Activated B cell treated with CpG ODN at 0.5 μM for 24 hours (primary cell): ENCODE measurements around the gene NUP98. TPM values are rescaled to one million over a fixed set of nuclear protein-coding genes. Genes with fewer than 3 reads are reported as not detected.

Experiments used
- ATAC-seq: fragments of 200-7000 bp; cut with Tn5 transposase; one replicate; pipeline ENCODE4 v1.10.0; 2021; ENCODE audit warnings: low read depth, mild to moderate bottlenecking, moderate library complexity
- CTCF ChIA-PET: fragments of 350-600 bp; sonication (Branson Sonifier 250); formaldehyde crosslinking; loops from one replicate; lab custom pipeline; 2021; ENCODE audit warnings: antibody characterized with exemption; lab: Charles Lee
- POLR2A ChIA-PET: fragments of 350-600 bp; sonication (Branson Sonifier 250); formaldehyde crosslinking; loops from one replicate; lab custom pipeline; 2021; ENCODE audit warnings: antibody characterized with exemption; lab: Charles Lee
- DNase-seq: peaks from one replicate; pipeline ENCODE4 v3.0.0; 2022
- H3K27ac Mint-ChIP-seq: one replicate; pipeline ENCODE4 v1.8.0; 2020; ENCODE audit warnings: mixed read lengths
- H3K27me3 Mint-ChIP-seq: one replicate; pipeline ENCODE4 v1.8.0; 2021; ENCODE audit warnings: mixed read lengths
- H3K36me3 Mint-ChIP-seq: one replicate; pipeline ENCODE4 v1.8.0; 2021; ENCODE audit warnings: low read depth, mixed read lengths
- H3K4me1 Mint-ChIP-seq: one replicate; pipeline ENCODE4 v1.8.0; 2021; ENCODE audit warnings: mixed read lengths
- H3K4me3 Mint-ChIP-seq: one replicate; pipeline ENCODE4 v1.8.0; 2020; ENCODE audit warnings: mild to moderate bottlenecking, mixed read lengths
- H3K9me3 Mint-ChIP-seq: one replicate; pipeline ENCODE4 v1.8.0; 2020; ENCODE audit warnings: mixed read lengths
- intact Hi-C: fragments of 100-400 bp; cut with micrococcal nuclease; formaldehyde crosslinking; loops from one replicate; pipeline ENCODE4 v1.15.1; 2024
- total RNA-seq: library from RNA; stranded (reverse); gene quantifications from 2 replicates; pipeline ENCODE4 v1.2.3, GENCODE V29; 2022
- TF ChIP-seq, protein P1 (sequence below): fragments of 200-600 bp; IDR thresholded peaks from one replicate; pipeline ENCODE4 v1.8.0; 2022; ENCODE audit warnings: antibody characterized with exemption, mild to moderate bottlenecking

Gene NUP98
- total RNA-seq, 1 donor from 2014 or later = 117 TPM

DNA sequence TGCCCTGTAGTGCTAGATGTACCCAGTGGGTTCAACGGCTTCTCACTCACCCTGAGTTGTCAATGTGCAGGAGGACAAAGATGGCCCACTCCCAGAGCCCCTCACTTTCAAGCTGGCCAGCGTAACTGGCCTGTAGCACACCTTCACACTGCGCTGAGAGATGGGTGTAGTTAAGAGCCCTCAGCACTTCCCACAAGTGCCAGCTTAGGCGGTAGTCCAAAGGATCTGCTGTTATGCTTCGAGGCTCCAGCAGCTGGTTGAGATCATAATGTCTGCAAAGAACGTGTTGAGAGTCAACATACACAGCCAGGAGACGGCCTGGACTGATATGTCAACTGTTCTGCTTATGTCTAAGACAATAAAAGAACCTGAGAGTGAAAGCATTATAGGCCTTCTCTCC is 111.4 kb downstream of the NUP98 start:
- H3K36me3 Mint-ChIP-seq = peaks cover 79% of the 10 kb centered on the region
- CTCF ChIA-PET = no interaction called here

DNA sequence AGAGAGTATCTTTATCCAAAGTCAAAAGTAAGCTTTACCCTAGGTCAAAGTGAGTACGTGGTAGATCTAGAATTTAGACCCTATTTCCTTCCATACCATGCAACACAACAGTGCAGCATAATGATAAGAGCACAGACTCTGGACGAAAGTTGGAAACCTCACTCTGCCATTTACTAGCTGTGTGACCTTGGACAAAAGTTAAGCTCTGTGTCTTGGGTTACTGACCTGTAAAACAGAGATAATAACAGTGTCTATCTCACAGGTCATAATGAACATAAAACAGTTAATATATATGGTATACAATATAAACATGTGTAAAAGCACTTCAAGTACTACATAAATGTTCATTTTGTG is 112.6 kb downstream of the NUP98 start:
- TF ChIP-seq, protein P1, sequence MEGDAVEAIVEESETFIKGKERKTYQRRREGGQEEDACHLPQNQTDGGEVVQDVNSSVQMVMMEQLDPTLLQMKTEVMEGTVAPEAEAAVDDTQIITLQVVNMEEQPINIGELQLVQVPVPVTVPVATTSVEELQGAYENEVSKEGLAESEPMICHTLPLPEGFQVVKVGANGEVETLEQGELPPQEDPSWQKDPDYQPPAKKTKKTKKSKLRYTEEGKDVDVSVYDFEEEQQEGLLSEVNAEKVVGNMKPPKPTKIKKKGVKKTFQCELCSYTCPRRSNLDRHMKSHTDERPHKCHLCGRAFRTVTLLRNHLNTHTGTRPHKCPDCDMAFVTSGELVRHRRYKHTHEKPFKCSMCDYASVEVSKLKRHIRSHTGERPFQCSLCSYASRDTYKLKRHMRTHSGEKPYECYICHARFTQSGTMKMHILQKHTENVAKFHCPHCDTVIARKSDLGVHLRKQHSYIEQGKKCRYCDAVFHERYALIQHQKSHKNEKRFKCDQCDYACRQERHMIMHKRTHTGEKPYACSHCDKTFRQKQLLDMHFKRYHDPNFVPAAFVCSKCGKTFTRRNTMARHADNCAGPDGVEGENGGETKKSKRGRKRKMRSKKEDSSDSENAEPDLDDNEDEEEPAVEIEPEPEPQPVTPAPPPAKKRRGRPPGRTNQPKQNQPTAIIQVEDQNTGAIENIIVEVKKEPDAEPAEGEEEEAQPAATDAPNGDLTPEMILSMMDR = no peak
- Mint-ChIP-seq H3K4me1 (no peaks in the 10 kb centered on the region), H3K27ac (no peak overlapping the region), H3K36me3 (peaks cover 81% of the 10 kb centered on the region), H3K4me3 (no peak overlapping the region), H3K27me3 (no peaks in the 10 kb centered on the region), H3K9me3 (no peaks in the 10 kb centered on the region)
- POLR2A ChIA-PET = no interaction called here
- DNase-seq = no peak
- CTCF ChIA-PET = no interaction called here
- intact Hi-C loops = no loop called here
- ATAC-seq = no peak

More for the DNA sequence above, 111.4 kb downstream of the NUP98 start:
- Mint-ChIP-seq H3K9me3 (no peaks in the 10 kb centered on the region), H3K4me3 (no peak overlapping the region), H3K4me1 (no peaks in the 10 kb centered on the region), H3K27me3 (no peaks in the 10 kb centered on the region), H3K27ac (no peak overlapping the region)
- TF ChIP-seq, protein P1 = no peak
- DNase-seq (no peak), ATAC-seq (no peak)
- POLR2A ChIA-PET = no interaction called here
- intact Hi-C loops = no loop called here

DNA sequence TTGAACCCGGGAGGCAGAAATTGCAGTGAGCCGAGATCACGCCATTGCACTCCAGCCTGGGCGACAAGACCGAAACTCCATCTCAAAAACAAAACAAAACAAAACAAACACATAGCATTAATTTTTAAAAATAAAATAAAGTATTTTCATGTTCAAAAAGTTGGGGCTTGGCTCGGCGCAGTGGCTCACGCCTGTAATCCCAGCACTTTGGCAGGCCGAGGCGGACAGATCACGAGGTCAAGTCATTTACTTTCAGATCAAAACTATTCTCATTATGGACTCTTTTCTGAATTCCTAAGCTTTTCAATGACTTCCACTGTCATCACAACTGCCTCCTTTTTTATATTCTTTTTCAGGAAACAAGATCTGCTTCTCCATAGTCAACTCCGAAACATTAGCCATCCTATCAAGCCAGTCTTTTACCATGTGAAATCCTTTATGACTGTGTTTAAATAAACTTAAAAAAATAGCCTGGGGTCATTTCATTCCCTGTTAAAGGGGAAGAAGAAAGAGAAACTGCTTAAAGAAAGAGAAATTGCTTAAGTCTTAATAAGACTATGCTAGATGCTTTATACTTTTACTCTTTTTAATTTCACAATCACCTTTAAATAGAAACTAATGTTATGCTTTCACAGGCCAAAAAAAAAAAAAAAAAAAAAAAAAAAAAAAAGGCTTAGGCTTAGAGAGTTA is 113.1 kb downstream of the NUP98 start:
- H3K4me3 Mint-ChIP-seq = no peak overlapping the region
- DNase-seq = no peak
- H3K27me3 Mint-ChIP-seq = no peaks in the 10 kb centered on the region
- intact Hi-C loops = no loop called here
- ATAC-seq = no peak
- TF ChIP-seq, protein P1 = no peak
- ChIA-PET CTCF (no interaction called here), POLR2A (interaction anchor here (0.9 kb wide), 1 partner anchor 88 kb away, joined by 12 read pairs; no protein-coding TSS in a partner anchor)
- no peaks in the 10 kb centered on the region for H3K9me3 Mint-ChIP-seq
- no peak overlapping the region for H3K27ac Mint-ChIP-seq
- peaks cover 85% of the 10 kb centered on the region for H3K36me3 Mint-ChIP-seq
- no peaks in the 10 kb centered on the region for H3K4me1 Mint-ChIP-seq

DNA sequence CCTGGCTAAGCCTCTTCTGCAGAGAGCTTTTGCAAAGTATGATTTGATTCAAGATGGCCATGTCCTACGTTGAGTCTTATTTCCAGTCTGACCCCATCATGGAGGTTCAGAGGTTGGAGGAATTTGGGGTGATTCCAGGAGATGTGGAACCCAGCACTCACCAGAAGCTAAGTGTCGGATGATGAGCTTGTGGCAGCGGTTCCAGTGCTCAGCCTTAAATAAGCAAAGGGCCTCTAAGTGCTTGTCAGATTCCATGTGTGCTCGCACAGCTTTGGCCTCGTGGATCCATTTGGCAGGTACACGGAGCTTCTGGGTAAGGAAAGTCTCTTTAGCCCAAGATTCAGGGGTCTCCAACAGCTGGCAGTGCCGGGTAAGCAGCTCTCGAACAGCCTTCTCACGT is 114.3 kb downstream of the NUP98 start:
- ATAC-seq = no peak

DNA sequence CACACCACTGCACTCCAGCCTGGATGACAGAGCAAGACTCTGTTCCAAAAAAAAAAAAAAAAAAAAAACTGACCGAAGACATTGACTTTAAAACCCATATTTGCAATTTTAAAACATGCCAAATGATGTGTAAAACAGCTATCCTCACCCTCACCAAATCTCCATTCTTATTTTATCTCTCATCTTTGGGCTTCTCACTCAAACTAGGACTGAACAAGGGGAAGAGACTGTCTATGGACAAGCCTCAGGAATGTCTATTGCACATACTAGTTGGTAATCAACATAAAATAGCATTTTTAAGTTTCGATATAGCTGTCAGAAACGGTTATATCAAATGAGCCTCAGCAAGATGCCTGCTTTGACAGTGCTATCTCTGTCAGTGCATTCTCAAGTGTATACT is 118.3 kb downstream of the NUP98 start:
- intact Hi-C loops = no loop called here
- Mint-ChIP-seq H3K36me3 (peaks cover 90% of the 10 kb centered on the region), H3K4me1 (no peaks in the 10 kb centered on the region), H3K27me3 (no peaks in the 10 kb centered on the region), H3K4me3 (no peak overlapping the region), H3K9me3 (no peaks in the 10 kb centered on the region), H3K27ac (no peak overlapping the region)
- ATAC-seq (no peak), DNase-seq (no peak)
- ChIA-PET POLR2A (interaction anchor here (0.6 kb wide), 1 partner anchor 1117 kb away, joined by 4 read pairs; no protein-coding TSS in a partner anchor), CTCF (no interaction called here)
- TF ChIP-seq, protein P1 = no peak

More for the DNA sequence above, 114.3 kb downstream of the NUP98 start:
- intact Hi-C loops = no loop called here
- H3K4me3 Mint-ChIP-seq = no peak overlapping the region
- no peak overlapping the region for H3K27ac Mint-ChIP-seq
- H3K27me3 Mint-ChIP-seq = no peaks in the 10 kb centered on the region
- DNase-seq = no peak
- CTCF ChIA-PET = no interaction called here
- POLR2A ChIA-PET = no interaction called here
- no peaks in the 10 kb centered on the region for H3K9me3 Mint-ChIP-seq
- no peaks in the 10 kb centered on the region for H3K4me1 Mint-ChIP-seq
- TF ChIP-seq, protein P1 = no peak
- peaks cover 90% of the 10 kb centered on the region for H3K36me3 Mint-ChIP-seq
